Vagina (tissue), 2 donors: ENCODE results near the gene APPL1.

Source experiments
- POLR2A ChIP-seq, 2 donors: fragments of 450-650 bp; IDR thresholded peaks; one replicate each; pipeline ENCODE4 v1.6.1; 2017; ENCODE audit warnings: antibody characterized with exemption in 2 of 2, mild to moderate bottlenecking in 2 of 2, moderate library complexity in 2 of 2
- POLR2AphosphoS5 ChIP-seq, 2 donors: sonication (generic); formaldehyde crosslinking; IDR thresholded peaks; one replicate each; pipeline ENCODE4 v1.9.0; 2017; ENCODE audit warnings: antibody characterized with exemption in 2 of 2, mild to moderate bottlenecking in 2 of 2, low read depth in 1 of 2; ENCODE audit not compliant: insufficient read depth in 1 of 2
- TF ChIP-seq, protein P1 (sequence below), 3 experiments: fragments of 450-650 bp in 2 of 3; fragments of 200-600 bp in 1 of 3; sonication (generic) in 1 of 3; IDR thresholded peaks; one replicate each; pipeline ENCODE4 v1.5.1; 2017 to 2019; ENCODE audit warnings: antibody characterized with exemption in 3 of 3, mild to moderate bottlenecking in 2 of 3, moderate library complexity in 2 of 3

DNA sequence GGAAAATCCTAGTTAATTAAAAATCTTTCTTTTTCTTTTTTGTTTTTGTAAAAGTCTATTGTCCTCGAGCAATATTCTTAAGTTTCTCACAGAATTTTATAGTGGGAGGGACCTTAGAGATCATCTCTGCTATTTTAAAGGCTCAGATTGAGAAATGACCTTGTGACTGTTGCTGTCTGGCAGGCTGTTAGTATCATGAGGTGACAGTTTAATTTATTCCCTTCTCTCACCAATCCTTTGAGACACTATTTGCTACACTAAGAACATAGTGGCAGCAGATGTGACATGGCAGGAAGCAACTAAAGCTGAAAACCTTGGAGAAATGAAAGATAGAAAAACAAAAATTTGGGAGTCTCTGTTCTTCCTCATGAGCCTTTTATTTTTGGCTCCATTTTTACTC lies 24.9 kb downstream of the APPL1 start:
- TF ChIP-seq, protein P1, sequence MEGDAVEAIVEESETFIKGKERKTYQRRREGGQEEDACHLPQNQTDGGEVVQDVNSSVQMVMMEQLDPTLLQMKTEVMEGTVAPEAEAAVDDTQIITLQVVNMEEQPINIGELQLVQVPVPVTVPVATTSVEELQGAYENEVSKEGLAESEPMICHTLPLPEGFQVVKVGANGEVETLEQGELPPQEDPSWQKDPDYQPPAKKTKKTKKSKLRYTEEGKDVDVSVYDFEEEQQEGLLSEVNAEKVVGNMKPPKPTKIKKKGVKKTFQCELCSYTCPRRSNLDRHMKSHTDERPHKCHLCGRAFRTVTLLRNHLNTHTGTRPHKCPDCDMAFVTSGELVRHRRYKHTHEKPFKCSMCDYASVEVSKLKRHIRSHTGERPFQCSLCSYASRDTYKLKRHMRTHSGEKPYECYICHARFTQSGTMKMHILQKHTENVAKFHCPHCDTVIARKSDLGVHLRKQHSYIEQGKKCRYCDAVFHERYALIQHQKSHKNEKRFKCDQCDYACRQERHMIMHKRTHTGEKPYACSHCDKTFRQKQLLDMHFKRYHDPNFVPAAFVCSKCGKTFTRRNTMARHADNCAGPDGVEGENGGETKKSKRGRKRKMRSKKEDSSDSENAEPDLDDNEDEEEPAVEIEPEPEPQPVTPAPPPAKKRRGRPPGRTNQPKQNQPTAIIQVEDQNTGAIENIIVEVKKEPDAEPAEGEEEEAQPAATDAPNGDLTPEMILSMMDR (IDR thresholded peaks at IDR 0.05): no peak
- TF ChIP-seq POLR2A (IDR thresholded peaks at IDR 0.05) (no peak), POLR2AphosphoS5 (IDR thresholded peaks at IDR 0.05; ENCODE audit: insufficient read depth in 1 of 2, low read depth in 1 of 2) (no peak)
